T-helper 2 cell treated with Interferon-gamma antibody and Interleukin-4, amounts not matched to agents 5 μg/mL and 100 μg/mL, for 36 hours (primary cell): ENCODE results near the gene PANK3.
"Not testable (repeated sequence)": the region's sequence is repeated elsewhere in the genome, so short reads cannot be mapped to it uniquely, and the experiment has no call there.

Experiments
- DNase-seq: peaks from one replicate; pipeline ENCODE4 v3.0.0; 2021; ENCODE audit warnings: low spot score
- H3K27ac Mint-ChIP-seq: one replicate; pipeline ENCODE4 v1.8.0; 2021; ENCODE audit warnings: mild to moderate bottlenecking, mixed read lengths
- H3K27me3 Mint-ChIP-seq: one replicate; pipeline ENCODE4 v1.8.0; 2021; ENCODE audit warnings: low read depth, mixed read lengths
- H3K36me3 Mint-ChIP-seq: one replicate; pipeline ENCODE4 v1.8.0; 2021; ENCODE audit warnings: low read depth, mixed read lengths
- H3K4me1 Mint-ChIP-seq: one replicate; pipeline ENCODE4 v1.8.0; 2021; ENCODE audit warnings: low read depth, mixed read lengths
- H3K4me3 Mint-ChIP-seq: one replicate; pipeline ENCODE4 v1.8.0; 2022; ENCODE audit warnings: mild to moderate bottlenecking, moderate library complexity, mixed read lengths
- H3K9me3 Mint-ChIP-seq: one replicate; pipeline ENCODE4 v1.8.0; 2021; ENCODE audit warnings: mixed read lengths

Gene PANK3

GRCh38 chr5:168604436-168604835, 25.3 kb upstream of the PANK3 start:
- no peak overlapping the region for H3K4me3 Mint-ChIP-seq
- peaks cover 10% of the 10 kb centered on the region for H3K4me1 Mint-ChIP-seq
- no peaks in the 10 kb centered on the region for H3K36me3 Mint-ChIP-seq
- no peaks in the 10 kb centered on the region for H3K27me3 Mint-ChIP-seq
- no peaks in the 10 kb centered on the region for H3K9me3 Mint-ChIP-seq
- no peak for DNase-seq
- H3K27ac Mint-ChIP-seq, result no peak overlapping the region

GRCh38 chr5:168603746-168604145, 24.6 kb upstream of the PANK3 start:
- H3K4me1 Mint-ChIP-seq, result peaks cover 9% of the 10 kb centered on the region

GRCh38 chr5:168602517-168602916, 23.3 kb upstream of the PANK3 start:
- Mint-ChIP-seq H3K9me3 (no peaks in the 10 kb centered on the region), H3K4me1 (peaks cover 6% of the 10 kb centered on the region), H3K36me3 (no peaks in the 10 kb centered on the region), H3K4me3 (no peak overlapping the region), H3K27me3 (peaks cover 3% of the 10 kb centered on the region), H3K27ac (no peak overlapping the region)
- no peak for DNase-seq

More at GRCh38 chr5:168603746-168604145, 24.6 kb upstream of the PANK3 start:
- Mint-ChIP-seq H3K9me3 (no peaks in the 10 kb centered on the region), H3K4me3 (no peak overlapping the region), H3K27ac (no peak overlapping the region), H3K36me3 (no peaks in the 10 kb centered on the region), H3K27me3 (no peaks in the 10 kb centered on the region)
- no peak for DNase-seq

GRCh38 chr5:168601972-168602371, 22.8 kb upstream of the PANK3 start:
- Mint-ChIP-seq H3K4me3 (no peak overlapping the region), H3K36me3 (no peaks in the 10 kb centered on the region), H3K27ac (no peak overlapping the region), H3K27me3 (peaks cover 6% of the 10 kb centered on the region), H3K9me3 (no peaks in the 10 kb centered on the region), H3K4me1 (peaks cover 6% of the 10 kb centered on the region)
- DNase-seq, result no peak

- no peak for DNase-seq
- H3K27me3 Mint-ChIP-seq, result peaks cover 17% of the 10 kb centered on the region
- H3K4me1 Mint-ChIP-seq, result peaks cover 6% of the 10 kb centered on the region
- no peaks in the 10 kb centered on the region for H3K9me3 Mint-ChIP-seq
- H3K27ac Mint-ChIP-seq, result no peak overlapping the region
- H3K4me3 Mint-ChIP-seq, result no peak overlapping the region
- no peaks in the 10 kb centered on the region for H3K36me3 Mint-ChIP-seq
Observed at GRCh38 chr5:168600409-168600808, 21.2 kb upstream of the PANK3 start.

- H3K4me3 Mint-ChIP-seq, result no peak overlapping the region
- peaks cover 6% of the 10 kb centered on the region for H3K4me1 Mint-ChIP-seq
- peaks cover 21% of the 10 kb centered on the region for H3K27me3 Mint-ChIP-seq
- no peaks in the 10 kb centered on the region for H3K9me3 Mint-ChIP-seq
- H3K36me3 Mint-ChIP-seq, result no peaks in the 10 kb centered on the region
- no peak overlapping the region for H3K27ac Mint-ChIP-seq
- no peak for DNase-seq
Observed at GRCh38 chr5:168599826-168600225, 20.7 kb upstream of the PANK3 start.

- Mint-ChIP-seq H3K36me3 (no peaks in the 10 kb centered on the region), H3K9me3 (no peaks in the 10 kb centered on the region), H3K4me3 (no peak overlapping the region), H3K4me1 (peaks cover 6% of the 10 kb centered on the region), H3K27ac (no peak overlapping the region), H3K27me3 (peaks cover 28% of the 10 kb centered on the region)
- DNase-seq, result no peak
Observed at GRCh38 chr5:168598639-168599038, 19.5 kb upstream of the PANK3 start.

GRCh38 chr5:168596927-168597326, 17.8 kb upstream of the PANK3 start:
- DNase-seq, result no peak
- no peak overlapping the region for H3K4me3 Mint-ChIP-seq
- H3K36me3 Mint-ChIP-seq, result no peaks in the 10 kb centered on the region
- no peak overlapping the region for H3K27ac Mint-ChIP-seq
- H3K4me1 Mint-ChIP-seq, result peaks cover 6% of the 10 kb centered on the region
- peaks cover 33% of the 10 kb centered on the region for H3K27me3 Mint-ChIP-seq
- no peaks in the 10 kb centered on the region for H3K9me3 Mint-ChIP-seq

GRCh38 chr5:168596122-168596521, 17.0 kb upstream of the PANK3 start:
- H3K36me3 Mint-ChIP-seq, H3K4me1 Mint-ChIP-seq, DNase-seq, H3K9me3 Mint-ChIP-seq, H3K27ac Mint-ChIP-seq, H3K4me3 Mint-ChIP-seq: not testable (repeated sequence)
- peaks cover 34% of the 10 kb centered on the region for H3K27me3 Mint-ChIP-seq

GRCh38 chr5:168592014-168592368, 12.8 kb upstream of the PANK3 start:
- no peak overlapping the region for H3K4me3 Mint-ChIP-seq
- no peaks in the 10 kb centered on the region for H3K4me1 Mint-ChIP-seq
- peaks cover 36% of the 10 kb centered on the region for H3K27me3 Mint-ChIP-seq
- H3K36me3 Mint-ChIP-seq, result no peaks in the 10 kb centered on the region
- H3K27ac Mint-ChIP-seq, result no peak overlapping the region
- DNase-seq, result no peak
- no peaks in the 10 kb centered on the region for H3K9me3 Mint-ChIP-seq

- H3K36me3 Mint-ChIP-seq, result no peaks in the 10 kb centered on the region
- H3K4me1 Mint-ChIP-seq, result no peaks in the 10 kb centered on the region
- no peaks in the 10 kb centered on the region for H3K9me3 Mint-ChIP-seq
- H3K27me3 Mint-ChIP-seq, result peaks cover 33% of the 10 kb centered on the region
- no peak overlapping the region for H3K27ac Mint-ChIP-seq
- H3K4me3 Mint-ChIP-seq, result no peak overlapping the region
- no peak for DNase-seq
Observed at GRCh38 chr5:168591302-168592013, 12.3 kb upstream of the PANK3 start.

GRCh38 chr5:168590666-168591065, 11.5 kb upstream of the PANK3 start:
- Mint-ChIP-seq H3K27ac (no peak overlapping the region), H3K4me3 (no peak overlapping the region), H3K9me3 (no peaks in the 10 kb centered on the region), H3K27me3 (peaks cover 35% of the 10 kb centered on the region), H3K36me3 (no peaks in the 10 kb centered on the region), H3K4me1 (no peaks in the 10 kb centered on the region)
- DNase-seq, result no peak

- Mint-ChIP-seq H3K27me3 (peaks cover 20% of the 10 kb centered on the region), H3K36me3 (no peaks in the 10 kb centered on the region), H3K4me1 (peaks cover 4% of the 10 kb centered on the region), H3K9me3 (peaks cover 5% of the 10 kb centered on the region), H3K4me3 (no peak overlapping the region), H3K27ac (no peak overlapping the region)
- no peak for DNase-seq
Observed at GRCh38 chr5:168587987-168588386, 8.8 kb upstream of the PANK3 start.

- H3K4me1 Mint-ChIP-seq, result peaks cover 6% of the 10 kb centered on the region
- H3K27ac Mint-ChIP-seq, result no peak overlapping the region
- H3K4me3 Mint-ChIP-seq, result no peak overlapping the region
- peaks cover 18% of the 10 kb centered on the region for H3K27me3 Mint-ChIP-seq
- DNase-seq, result no peak
- no peaks in the 10 kb centered on the region for H3K36me3 Mint-ChIP-seq
- H3K9me3 Mint-ChIP-seq, result peaks cover 5% of the 10 kb centered on the region
Observed at GRCh38 chr5:168585119-168585856, 6.1 kb upstream of the PANK3 start.
